Upper lobe of left lung (tissue), 6 donors: ENCODE data around the gene GRK5. TPM values are rescaled to one million over a fixed set of nuclear protein-coding genes. Genes with fewer than 3 reads are reported as not detected.

Source experiments
- ATAC-seq, 2 donors: fragments of 200-7000 bp; cut with Tn5 transposase; one replicate each; pipeline ENCODE4 v1.9.1; 2022; ENCODE audit warnings: mild to moderate bottlenecking in 2 of 2, moderate library complexity in 2 of 2; ENCODE audit not compliant: low FRiP score in 2 of 2
- DNase-seq, 2 donors: peaks; one replicate each; pipeline ENCODE4 v3.0.0-alpha.2; 2019 to 2020
- H3K27ac ChIP-seq, 4 donors: fragments of 200-600 bp; sonication (generic); one replicate each; pipeline ENCODE4 v1.5.1; 2016 to 2019
- H3K27me3 ChIP-seq, 4 donors: fragments of 200-600 bp; sonication (generic); one replicate each; pipeline ENCODE4 v1.5.1; 2017 to 2019
- H3K36me3 ChIP-seq, 4 donors: fragments of 200-600 bp; sonication (generic); one replicate each; pipeline ENCODE4 v1.5.1; 2016 to 2019
- H3K4me1 ChIP-seq, 4 donors: fragments of 200-600 bp; sonication (generic); one replicate each; pipeline ENCODE4 v1.5.1; 2018 to 2019
- H3K4me3 ChIP-seq, 4 donors: fragments of 200-600 bp; sonication (generic); one replicate each; pipeline ENCODE4 v1.5.1; 2017 to 2019; ENCODE audit warnings: mild to moderate bottlenecking in 2 of 4, moderate library complexity in 1 of 4
- H3K9me3 ChIP-seq, 4 donors: fragments of 200-600 bp; sonication (generic); one replicate each; pipeline ENCODE4 v1.5.1; 2018 to 2019
- CTCF ChIP-seq, 6 experiments: fragments of 450-650 bp in 4 of 6; fragments of 200-600 bp in 2 of 6; sonication (generic) in 2 of 6; IDR thresholded peaks; one replicate each; pipeline ENCODE4 v1.5.1; 2016 to 2019; ENCODE audit warnings: antibody characterized with exemption in 6 of 6
- EP300 ChIP-seq, 4 donors: sonication (generic); formaldehyde crosslinking; IDR thresholded peaks; one replicate each; pipeline ENCODE4 v1.5.1; 2017; ENCODE audit warnings: antibody characterized with exemption in 4 of 4, control low read depth in 2 of 4
- POLR2A ChIP-seq, 4 donors: fragments of 450-650 bp; IDR thresholded peaks; one replicate each; pipeline ENCODE4 v1.5.1; 2016 to 2017; ENCODE audit warnings: antibody characterized with exemption in 4 of 4, mild to moderate bottlenecking in 2 of 4
- POLR2AphosphoS5 ChIP-seq, 2 donors: sonication (generic); formaldehyde crosslinking; IDR thresholded peaks; one replicate each; pipeline ENCODE4 v1.5.1; 2017; ENCODE audit warnings: antibody characterized with exemption in 2 of 2
- WGBS, 2 donors: methylation state at CpG; one replicate each; pipeline ENCODE4 v1.1.5; 2017 to 2018; 5-methylcytosine and 5-hydroxymethylcytosine counted together
- total RNA-seq, 6 donors: library from RNA; depleted of rRNA in 4 of 6; stranded (reverse); fragments of >200 nt in 4 of 6; gene quantifications; one replicate each; pipeline versions ENCODE4 v1.1.0 to v1.2.1, GENCODE V29; 2016 to 2021
- donor health status: DM: no; HTN: no; CAD: no; lungs with moderate emphysema.
- donor health status: DM: no; HTN: yes; CAD: no; lungs with severe emphysema.

The GRK5 gene
- total RNA-seq, 6 donors from 2014 or later, result 38.6 to 80.9 (median 61.1) TPM

DNA sequence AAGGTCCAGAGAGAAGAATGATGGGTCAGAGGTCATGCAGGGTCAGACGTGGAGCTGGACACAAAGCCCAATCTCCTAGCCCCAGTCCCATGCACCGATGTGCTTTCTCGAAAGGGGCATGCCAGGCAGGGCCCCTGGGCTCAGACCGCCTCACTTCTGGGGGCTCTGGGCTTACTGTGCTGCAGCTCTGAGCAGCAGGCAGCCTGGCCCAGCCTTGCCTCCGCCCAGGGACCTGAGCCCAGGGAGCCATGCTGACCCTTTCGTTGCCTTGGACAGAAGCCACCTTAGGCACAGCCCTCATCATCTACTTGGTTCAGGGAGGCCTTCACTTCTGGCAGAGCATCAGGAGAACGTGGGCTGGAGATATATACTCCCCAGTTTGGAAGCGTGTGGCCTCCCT lies 161.2 kb downstream of the GRK5 start:
- no peak for TF ChIP-seq POLR2A (IDR thresholded peaks at IDR 0.05)
- no peak for TF ChIP-seq CTCF (IDR thresholded peaks at IDR 0.05)
- no peak for TF ChIP-seq EP300 (IDR thresholded peaks at IDR 0.05)
- no peak for TF ChIP-seq POLR2AphosphoS5 (IDR thresholded peaks at IDR 0.05)
- ATAC-seq, result no peak
- peaks cover 70 to 81% (median 76%) of the 10 kb centered on the region in 4 donors for H3K4me1 ChIP-seq
- no peaks in the 10 kb centered on the region for H3K27me3 ChIP-seq
- H3K36me3 ChIP-seq, result no peaks in the 10 kb centered on the region
- peak overlapping the region; percentile 47 to 86 (median 74) for H3K27ac ChIP-seq
- WGBS, 2 donors, result 83% methylated on average over 2 to 8 of the region's 8 CpGs
- H3K4me3 ChIP-seq, result no peak overlapping the region
- H3K9me3 ChIP-seq, result no peaks in the 10 kb centered on the region
- no peak for DNase-seq

DNA sequence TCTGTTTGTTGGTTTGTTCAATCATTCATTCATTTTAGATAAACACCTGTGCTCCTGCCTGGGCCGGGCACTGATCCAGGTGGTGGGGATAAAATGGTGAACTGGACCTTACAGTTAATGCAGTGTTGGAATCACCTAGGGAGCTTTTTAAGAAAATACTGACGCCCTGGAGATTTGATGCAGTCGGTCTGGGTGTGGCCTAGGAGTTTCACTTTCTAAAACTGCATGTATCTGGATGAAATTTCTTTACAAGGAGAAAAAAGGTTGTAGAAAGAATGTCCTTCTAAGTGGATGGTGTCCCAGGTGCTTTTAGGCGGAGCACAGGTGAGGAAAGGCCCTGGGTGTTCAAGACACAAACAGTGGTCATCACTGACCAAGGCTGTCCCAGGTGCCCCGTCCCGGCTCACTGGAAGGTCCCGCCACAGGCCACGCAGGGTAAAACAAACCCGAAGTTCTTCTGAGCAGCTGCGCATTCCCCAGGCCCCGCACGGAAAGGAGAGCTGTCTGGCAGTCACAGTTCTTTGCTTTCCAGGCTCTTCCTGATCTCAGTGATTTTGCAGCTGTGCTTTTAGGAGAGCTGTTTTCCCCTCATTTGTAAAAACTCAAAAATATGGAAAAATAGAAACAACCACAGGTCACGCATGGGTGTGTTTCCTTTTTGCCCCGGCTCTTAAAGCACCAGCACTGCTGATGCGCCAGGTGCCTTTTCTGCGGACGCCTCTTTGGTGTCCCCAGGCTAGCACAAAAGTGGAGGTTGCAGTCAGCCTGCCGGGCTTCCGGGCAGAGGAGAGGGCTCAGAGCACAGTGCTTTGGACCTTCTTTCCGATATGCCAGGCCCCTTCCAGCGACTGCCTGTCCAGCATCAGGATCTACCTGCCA lies 161.9 kb downstream of the GRK5 start:
- ATAC-seq (no peak), DNase-seq (no peak)
- TF ChIP-seq EP300 (IDR thresholded peaks at IDR 0.05) (no peak), POLR2A (IDR thresholded peaks at IDR 0.05) (no peak), CTCF (IDR thresholded peaks at IDR 0.05) (no peak), POLR2AphosphoS5 (IDR thresholded peaks at IDR 0.05) (no peak)
- Histone ChIP-seq H3K27me3 (no peaks in the 10 kb centered on the region), H3K27ac (peak overlapping the region; percentile 69 to 86 (median 78)), H3K36me3 (no peaks in the 10 kb centered on the region), H3K4me1 (peaks cover 71 to 82% (median 75%) of the 10 kb centered on the region in 4 donors), H3K9me3 (no peaks in the 10 kb centered on the region), H3K4me3 (no peak overlapping the region)
- 62 to 72% methylated on average over 21 of the region's 21 CpGs for WGBS, 2 donors

- Histone ChIP-seq H3K27me3 (no peaks in the 10 kb centered on the region), H3K4me1 (peaks cover 68 to 77% (median 73%) of the 10 kb centered on the region in 4 donors), H3K4me3 (peak overlapping the region in 2 of 4 donors; percentile 19 to 21), H3K27ac (peak overlapping the region; percentile 69 to 86 (median 78)), H3K36me3 (no peaks in the 10 kb centered on the region), H3K9me3 (no peaks in the 10 kb centered on the region)
- TF ChIP-seq CTCF (IDR thresholded peaks at IDR 0.05), result no peak
- TF ChIP-seq POLR2AphosphoS5 (IDR thresholded peaks at IDR 0.05), result peak in 1 of 2 donors; percentile 47
- no peak for DNase-seq
- WGBS, 2 donors, result 32 to 34% methylated on average over 16 of the region's 16 CpGs
- ATAC-seq, result peak in 1 of 2 donors; percentile 69
Observed at GRCh38 chr10:119370111-119370741, 162.9 kb downstream of the GRK5 start.

GRCh38 chr10:119370972-119371703 lies 163.8 kb downstream of the GRK5 start:
- Histone ChIP-seq H3K27ac (peak overlapping the region; percentile 69 to 86 (median 78)), H3K27me3 (no peaks in the 10 kb centered on the region), H3K36me3 (no peaks in the 10 kb centered on the region), H3K4me3 (peak overlapping the region in 2 of 4 donors; percentile 19 to 21), H3K9me3 (no peaks in the 10 kb centered on the region), H3K4me1 (peaks cover 65 to 76% (median 71%) of the 10 kb centered on the region in 4 donors)
- ATAC-seq (peak; percentile 48 to 76), DNase-seq (peak; percentile 38 to 84)
- WGBS, 2 donors, result 24 to 25% methylated on average over 12 to 24 of the region's 24 CpGs
- TF ChIP-seq POLR2AphosphoS5 (IDR thresholded peaks at IDR 0.05) (peak; percentile 29 to 59), CTCF (IDR thresholded peaks at IDR 0.05) (no peak)
